ENCODE measurements around the gene SPECC1.
"Not testable (repeated sequence)": the region's sequence is repeated elsewhere in the genome, so short reads cannot be mapped to it uniquely, and the experiment has no call there.

The SPECC1 gene

DNA sequence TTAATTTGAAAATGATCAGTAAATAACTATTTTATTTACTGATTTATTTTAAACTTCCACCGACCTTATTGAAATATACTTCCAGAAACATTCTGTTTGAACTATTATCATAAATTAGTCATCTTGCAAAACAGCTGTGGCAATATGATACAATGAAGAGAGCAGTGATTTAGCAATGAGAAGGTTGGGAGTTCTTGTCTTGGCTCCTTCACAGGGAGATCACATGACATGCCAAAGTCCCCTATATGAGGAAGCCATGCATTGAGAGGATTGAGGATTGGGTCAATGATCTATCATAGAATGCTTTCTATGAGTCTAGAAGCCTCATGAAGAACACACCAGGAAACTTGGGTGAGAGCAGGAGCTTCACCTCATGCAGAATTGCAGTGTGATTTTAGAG is 235.5 kb downstream of the SPECC1 start:
- no peak for DNase-seq

DNA sequence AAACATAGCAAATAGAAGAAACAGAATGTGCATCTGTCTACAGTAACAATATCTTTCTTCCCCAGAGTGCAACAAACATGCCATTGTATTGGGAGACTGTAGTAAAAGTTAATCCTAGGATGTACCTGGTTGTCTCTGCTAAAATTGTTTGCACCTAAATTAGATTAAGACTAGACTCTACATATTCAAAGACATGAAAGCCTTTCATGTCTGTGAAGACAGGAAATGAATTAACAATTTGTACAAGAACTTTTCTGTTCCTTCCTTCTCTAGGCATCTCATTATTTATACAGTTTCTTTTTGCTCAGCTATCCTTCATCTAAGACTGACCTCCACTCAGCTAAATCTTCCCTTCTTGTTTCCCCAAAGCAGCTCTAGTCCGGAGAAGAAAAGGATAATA is 237.5 kb downstream of the SPECC1 start:
- no peak for DNase-seq

DNA sequence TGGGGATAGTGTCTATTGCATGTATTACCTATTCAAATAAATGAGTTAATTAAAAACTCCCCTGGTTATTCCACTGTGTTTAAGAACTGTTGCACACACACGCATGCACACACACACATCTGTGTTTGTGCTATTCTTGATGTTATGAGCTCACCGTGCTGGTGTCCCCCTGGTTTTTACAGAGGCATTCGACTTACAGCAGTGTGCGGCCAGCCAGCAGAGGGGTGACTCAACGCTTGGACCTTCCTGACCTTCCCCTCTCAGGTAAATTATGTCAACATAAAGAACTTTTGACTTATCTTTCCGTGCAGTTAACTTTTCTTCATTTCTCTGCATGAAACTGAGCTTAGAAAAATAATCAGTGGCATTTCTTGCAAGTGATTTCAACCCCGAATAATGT is 244.2 kb downstream of the SPECC1 start:
- no peak for DNase-seq

DNA sequence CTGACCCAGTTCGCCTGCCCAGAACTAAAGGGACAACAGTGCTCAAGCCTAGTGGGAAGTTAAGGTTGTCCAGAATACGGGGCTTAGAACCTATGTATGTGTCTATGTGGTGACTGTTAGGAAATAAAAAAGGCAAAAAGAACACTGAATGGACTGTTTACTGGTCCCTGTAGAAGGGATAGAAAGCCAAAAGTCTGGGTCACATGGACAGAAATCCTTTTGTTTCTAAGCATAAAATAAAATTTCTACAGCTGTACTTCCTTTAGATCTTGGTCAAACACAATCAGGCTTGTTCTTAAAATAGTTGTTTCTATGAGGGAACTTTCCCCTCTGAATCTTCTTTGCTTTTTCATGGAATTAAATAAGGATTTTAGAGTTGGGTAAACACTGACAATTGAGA is 245.4 kb downstream of the SPECC1 start:
- no peak for DNase-seq

DNA sequence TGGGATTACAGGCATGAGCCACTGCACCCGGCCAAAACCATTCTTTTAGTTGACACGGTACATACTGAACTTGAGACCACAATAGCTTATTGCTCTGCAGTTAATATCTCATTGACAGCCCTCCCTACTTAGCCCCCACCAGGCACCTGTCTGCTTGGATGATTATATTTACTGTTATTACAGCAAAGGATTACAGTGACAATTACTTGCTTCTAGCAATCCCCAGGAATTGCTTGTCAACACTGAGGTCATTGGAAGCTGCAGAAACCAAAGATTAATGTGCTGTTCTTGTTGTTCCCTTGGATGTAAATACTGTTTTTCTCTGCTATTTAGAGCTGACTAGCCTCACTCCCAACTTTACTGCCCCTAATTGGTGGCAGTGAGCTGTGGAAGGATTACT is 247.0 kb downstream of the SPECC1 start:
- DNase-seq: no peak

DNA sequence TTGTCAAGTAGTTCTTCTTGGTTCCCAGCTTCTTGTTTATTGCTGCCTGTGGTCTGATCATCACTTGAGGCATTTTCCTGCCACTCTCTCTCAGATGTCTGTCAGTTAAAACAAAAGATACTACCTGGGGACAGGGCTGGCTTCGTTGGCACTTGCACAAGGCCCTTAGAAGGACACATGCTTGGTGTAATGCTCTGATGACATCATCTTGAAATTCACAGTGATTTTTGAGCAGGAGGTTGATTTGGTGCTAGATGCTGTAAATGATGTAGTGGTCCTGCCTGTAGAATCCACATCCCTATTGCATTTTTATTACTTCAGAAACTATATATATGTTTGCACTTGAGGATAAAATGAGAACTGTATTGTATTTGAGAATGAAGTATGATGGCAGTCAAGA is 247.8 kb downstream of the SPECC1 start:
- no peak for DNase-seq

DNA sequence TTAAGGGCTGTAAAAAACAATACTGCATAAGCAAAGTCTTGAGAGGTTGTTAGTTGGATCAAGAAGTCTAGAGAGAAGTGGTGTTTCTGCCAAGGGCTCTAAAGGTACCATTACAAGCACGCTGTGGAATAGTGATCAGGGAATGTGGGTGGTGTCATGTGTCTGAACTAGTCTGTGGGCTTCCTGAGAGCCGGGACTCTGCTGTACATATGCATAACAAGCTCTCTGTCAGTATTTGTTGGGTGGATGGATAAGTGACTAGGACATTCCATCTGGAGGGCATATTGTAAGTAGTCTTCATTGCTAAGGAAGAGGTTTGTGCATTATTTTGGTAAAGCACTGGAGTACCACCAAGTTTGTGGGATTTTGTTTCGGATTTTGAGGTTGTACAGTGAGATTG is 248.6 kb downstream of the SPECC1 start:
- no peak for DNase-seq

DNA sequence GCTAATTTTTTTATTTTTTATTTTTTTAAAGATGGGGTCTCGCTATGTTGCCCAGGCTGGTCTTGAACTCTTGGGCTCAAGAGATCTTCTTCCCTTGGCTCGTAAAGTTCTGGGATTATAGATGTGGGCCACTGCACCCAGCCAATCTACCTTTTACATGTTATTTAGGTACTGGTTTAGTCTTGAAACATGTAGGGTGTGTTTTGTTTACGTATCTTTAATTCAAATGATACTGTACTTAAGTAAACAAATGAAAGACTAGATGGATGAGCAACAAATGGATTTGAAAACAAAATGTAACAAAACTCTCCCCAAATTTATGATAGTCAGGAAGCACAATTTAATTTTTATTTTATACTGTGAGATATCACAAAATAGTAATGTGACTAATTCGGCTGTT is 250.5 kb downstream of the SPECC1 start:
- no peak for DNase-seq

DNA sequence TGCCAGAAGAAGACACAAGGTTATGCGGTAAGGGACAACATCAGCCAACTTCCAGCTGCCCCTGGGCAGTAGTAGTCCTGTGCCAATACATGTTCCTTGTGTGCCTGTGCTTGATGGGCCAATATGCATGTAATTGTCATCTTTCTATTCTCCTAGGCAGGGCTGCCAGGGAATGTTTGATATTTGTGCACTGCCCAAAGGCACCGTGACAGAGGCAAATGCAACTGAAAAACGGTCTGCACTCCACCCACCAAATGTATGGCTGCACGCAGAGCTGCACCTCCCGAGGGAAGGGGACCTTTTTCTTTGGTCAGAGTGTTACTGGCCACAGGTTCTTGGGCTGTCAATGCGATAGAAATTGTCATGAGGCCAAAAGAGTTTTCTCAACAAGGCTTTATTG is 251.1 kb downstream of the SPECC1 start:
- no peak for DNase-seq

DNA sequence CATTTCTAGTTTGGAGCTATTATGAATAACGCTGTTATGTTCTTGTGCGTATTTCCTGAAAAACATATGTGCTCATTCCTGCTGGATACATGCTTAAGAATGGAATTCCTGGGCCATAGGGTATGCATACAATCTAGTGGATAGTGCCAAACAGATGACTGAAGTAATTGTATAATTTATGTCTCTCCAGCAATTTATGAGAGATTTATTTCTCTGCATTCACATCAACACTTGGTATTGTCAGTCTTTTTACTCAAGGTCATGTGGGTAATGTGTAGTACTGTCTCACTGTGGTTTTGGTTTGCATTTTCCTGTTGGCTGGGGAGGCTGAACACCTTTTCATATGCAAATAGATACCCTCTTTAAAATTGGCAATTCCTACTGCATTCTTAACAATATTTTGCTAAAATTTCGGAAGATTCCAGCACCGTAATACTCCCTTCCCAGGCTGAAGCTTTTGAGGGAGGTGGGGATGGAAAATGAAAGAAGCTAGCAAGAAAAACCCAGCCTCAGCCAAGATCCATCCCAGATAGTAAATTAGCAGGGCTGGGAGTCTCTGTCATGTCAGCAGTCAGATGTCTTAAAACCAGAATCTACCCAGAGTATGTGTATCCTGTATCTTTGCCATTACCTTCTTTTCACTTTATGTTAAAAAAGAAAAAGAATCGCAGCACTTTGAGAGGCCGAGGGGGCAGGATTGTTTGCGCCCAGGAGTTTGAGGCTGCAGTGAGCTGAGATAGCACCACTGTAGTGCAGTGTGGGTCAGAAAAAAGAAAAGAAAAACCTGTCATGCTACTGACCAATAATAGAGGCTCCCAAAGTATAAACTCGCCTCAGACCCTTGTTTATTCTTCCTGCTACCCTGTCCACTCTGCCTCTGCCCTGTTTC is 253.3 kb downstream of the SPECC1 start:
- DNase-seq: peak; percentile 32

DNA sequence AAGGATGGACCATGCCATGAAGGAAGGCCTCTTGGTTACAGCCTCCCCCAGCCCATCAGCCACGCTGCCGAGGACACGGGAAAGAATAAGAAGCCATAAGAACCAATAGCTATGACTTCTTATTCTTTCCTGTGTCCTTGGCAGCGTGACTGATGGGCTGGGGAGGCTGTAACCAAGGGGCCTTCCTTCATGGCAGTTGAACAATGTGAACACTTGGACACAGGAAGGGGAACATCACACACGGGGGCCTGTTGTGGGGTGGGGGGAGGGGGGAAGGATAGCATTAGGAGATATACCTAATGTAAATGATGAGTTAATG is 253.9 kb downstream of the SPECC1 start:
- DNase-seq: not testable (repeated sequence)

DNA sequence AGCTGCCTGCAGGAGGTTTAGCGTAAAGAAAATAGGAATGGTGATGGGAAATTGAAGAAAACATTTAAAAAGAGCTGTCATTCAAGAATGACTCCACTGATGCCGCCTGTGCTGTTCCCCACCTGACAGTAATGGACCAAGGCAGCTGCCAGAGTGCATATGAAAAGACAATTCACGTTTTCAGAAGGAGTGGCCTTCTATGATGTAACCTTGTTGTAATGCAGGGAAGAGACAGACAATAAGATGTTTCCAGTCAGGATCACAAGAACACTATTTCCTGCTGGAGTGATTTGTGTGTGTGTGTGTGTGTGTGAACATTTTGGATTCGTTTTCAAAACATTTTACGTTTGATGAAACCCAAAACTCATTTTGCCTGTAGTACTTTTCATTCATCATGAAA is 254.4 kb downstream of the SPECC1 start:
- no peak for DNase-seq

DNA sequence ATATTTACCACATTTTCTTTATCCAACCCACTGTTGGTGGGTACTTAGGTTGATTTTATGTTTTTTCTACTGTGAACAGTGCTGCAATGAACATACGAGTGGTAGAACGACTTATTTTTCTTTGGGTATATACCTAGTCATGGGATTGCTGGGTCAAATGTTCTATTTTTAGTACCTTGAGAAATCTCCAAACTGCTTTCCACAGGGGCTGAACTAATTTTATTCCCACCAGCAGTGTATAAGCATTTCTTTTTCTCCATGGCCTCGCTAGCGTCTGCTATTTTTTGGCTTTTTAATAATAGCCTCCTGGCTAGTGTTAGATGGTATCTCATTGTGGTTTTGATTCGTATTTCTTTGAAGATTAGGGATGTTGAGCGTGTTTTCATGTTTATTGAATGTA is 255.8 kb downstream of the SPECC1 start:
- DNase-seq: no peak

DNA sequence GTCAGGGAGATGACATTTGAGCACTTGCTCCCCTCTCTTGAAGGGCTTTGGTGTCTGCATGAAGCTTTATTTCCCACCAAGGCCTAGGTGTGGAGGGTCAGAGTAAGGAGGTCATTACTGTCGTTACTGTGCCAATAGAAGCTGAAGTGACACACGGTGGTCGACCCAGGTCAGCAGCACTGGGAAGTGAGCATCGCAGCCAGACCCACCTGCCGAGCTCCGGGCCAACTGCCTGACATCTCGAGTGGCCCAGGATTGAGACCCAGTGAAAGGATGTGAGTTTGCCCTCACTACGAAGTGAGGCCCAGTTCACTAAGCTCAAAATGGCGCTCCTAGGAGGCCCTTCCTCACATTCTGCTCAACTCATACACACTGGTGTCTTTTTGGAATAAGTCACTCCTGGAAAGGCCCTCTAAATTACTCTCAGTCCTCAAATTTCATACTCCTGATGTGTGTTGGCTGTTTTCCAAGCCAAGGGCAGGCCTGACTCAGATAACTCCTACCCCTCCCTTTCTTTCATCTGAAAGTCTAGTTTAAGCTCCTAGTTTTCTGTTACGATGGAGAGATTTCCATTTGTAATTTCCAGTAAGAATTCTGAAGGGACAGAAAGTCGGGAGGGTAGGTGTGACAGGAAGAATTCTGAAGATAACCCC is 257.8 kb downstream of the SPECC1 start:
- DNase-seq: peak; percentile 24

DNA sequence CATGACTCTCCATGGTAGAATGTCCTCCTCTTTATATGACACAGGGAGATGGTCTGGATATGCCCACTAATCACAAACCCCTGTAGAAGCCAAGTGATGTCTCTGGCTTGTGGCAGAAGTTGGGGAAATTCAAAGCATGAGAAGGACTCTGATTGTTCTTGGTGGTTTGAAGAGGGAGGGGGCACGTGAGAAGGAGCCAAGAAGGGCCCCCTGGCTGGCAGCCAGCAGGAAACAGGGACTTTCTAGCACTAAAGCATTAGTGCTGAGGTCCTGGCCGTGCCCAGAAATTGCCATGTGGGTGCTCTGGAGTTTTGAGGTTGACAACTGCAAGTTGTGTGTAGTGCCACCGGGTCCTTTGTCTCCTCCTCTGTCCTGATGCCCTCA is 258.3 kb downstream of the SPECC1 start:
- peak; percentile 75 for DNase-seq

DNA sequence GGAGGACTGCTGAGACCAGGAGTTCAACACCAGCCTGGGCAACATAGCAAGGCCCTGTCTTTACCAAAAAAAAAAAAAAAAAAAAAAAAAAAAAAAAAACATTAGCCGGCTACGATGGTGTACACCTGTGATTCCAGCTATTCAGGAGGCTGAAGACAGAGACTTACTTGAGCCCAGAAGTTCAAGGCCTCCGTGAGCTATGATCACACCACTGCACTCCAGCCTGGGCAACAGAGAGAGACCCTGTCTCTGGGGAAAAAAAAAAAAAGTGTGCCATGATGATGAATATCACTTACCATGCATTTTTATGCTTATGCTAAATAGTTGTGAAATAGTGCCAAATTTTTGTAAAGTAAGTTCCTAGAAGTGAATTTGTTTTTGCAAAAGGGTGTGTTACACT is 261.2 kb downstream of the SPECC1 start:
- DNase-seq: no peak

DNA sequence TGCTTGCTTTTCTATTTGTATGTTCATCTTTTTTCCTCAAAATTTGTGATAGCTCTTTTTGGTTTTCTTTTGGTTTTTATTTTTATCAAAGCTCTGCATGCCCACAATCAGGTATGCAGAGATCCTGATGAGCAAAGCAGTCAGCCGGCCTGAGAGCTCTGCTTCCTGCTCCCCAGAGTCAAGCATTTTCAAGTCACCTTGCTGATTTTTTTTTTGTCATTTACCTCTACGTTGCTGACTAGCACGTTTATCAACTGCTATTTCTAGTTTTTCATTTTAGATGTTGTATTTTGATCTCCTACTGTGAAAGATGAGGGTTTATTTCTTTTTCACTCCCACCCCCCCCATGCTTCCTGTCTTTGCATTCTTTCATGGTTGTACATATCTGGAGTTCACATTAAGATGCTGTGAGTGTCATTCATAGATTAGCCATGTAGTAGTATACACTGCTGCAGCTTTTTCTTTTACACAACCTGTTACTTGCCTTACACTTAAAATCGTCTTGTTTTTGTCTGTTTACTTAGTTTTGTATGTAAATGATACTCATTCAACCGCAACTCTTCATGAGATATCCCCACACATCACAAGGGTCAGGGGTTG is 262.0 kb downstream of the SPECC1 start:
- DNase-seq: peak; percentile 59

DNA sequence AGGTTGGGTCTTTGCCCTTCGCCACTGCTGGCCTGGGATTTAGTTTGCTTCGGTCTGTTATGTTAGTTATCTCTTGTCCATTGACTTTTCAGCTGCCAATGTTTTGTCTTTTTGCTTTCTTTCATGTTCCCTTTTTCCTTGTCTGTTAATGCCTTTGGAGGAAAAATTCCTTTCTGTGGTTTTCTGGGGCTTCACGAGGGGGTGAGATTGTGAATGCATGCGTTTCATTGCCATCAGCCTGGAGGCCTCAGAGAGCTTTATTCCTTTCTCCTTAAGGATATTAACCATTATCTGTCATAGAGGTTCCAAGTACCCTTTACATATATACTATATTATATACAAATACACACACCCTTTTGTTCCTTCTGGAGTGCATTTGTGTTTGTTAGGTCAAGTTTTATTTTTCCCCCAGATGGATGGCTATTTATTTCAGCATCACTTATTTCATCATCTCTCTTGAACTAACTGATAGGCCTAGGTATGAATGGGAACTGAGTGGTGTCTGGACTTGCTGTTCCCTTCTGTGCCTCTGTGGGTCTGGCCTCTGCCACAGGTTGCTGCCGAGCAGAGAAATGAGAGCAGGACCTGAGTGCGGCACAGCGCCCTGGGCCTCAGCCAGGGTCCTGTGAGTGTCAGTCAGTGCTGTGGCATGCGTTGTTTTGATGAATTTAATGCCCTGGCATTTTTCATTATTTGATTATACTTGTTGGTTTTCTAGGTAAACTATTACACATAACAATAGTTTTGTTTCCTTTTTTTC is 264.8 kb downstream of the SPECC1 start:
- DNase-seq: peak; percentile 27

DNA sequence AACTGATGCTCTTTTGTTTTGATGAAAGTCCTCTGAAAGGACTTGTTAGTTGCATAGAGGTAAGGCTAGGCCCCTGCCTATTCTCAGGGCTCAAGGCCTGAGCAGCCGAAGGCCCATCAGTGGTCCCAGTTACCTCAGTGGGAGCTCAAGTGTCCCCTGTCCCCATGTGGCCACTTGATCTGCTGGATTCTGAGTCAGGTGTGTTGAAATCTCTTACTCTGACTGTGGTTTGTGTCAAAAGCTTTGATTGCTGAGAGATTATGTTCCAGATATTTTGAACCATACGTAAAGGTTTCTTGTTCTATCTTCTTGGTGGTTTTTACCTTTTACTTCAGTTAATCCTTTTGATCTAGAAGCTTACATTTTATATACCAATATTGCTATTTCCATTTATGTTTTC is 266.5 kb downstream of the SPECC1 start:
- no peak for DNase-seq

DNA sequence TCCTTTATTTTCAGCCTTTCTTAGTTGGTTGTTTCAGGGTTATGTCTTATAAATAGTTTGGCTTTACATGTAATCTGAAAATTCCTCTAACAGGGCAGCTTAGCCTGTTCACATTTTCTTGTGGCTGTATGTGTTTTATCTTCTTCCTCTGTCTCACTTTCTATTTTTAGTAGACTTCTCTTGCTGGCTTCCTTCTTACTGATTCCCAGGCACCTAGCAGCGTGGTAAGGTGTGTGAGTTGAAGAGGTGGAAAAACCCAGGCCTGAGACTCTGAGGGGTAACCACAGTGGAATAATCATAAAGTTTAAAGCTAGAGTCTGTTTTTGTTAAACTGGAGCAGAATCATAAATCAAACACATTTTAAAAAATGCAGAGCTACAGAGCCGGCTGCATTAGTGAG is 267.3 kb downstream of the SPECC1 start:
- no peak for DNase-seq

DNA sequence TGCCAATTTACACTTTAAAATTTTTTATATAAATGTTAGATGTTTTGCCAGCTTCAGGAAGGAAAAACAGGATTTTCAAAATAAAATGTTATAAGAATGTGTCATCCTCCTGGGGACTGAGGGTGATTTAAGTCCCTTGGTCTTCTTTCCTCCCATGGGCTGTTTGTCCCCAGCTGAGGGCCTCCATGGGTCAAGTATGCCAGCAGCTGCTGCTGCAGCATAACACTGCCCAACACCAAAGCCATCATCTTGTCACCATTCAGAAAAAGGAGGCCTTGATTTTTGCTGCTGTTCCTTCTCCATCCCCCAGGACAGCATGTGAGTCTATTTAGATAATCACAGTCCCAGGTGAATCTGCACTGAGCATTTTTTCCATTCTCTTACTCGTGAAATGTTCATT is 269.6 kb downstream of the SPECC1 start:
- DNase-seq: no peak

DNA sequence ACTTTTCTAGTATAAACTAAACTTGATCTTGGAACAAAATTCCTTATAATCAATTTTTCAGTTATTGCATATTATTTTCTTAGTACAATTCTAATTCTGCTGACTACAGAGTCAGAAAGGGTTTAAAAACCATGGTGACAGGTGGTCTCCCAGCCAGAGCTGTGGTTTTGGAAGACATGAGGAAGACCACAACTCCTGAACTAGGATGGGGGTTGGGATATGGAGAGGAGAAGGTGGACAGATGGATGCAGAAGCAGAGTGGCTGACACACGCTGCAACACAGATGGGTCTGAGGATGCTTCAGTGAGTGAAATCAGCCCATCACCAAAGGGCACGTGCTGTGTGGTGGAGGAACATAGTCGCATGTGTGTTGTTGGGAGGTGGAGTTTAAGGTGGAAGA is 270.5 kb downstream of the SPECC1 start:
- DNase-seq: no peak

DNA sequence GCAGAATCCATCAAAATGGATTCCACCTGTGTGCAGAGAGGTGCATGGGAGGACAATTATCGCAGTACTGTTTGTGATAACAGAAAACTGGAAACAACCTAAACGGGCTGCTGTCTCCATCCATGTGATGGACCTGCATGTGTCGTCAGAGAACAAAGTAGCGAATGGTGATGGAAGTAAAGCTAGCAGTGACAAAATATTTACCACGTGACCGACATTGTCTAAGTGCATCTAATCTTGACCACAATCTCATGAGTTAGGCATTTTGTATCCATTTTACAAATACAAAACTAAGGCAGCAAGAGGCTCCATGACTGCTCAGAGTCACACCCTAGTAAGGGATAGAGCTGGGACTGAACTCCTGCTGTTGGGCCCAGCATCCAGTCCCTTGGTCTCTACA is 270.9 kb downstream of the SPECC1 start:
- no peak for DNase-seq

DNA sequence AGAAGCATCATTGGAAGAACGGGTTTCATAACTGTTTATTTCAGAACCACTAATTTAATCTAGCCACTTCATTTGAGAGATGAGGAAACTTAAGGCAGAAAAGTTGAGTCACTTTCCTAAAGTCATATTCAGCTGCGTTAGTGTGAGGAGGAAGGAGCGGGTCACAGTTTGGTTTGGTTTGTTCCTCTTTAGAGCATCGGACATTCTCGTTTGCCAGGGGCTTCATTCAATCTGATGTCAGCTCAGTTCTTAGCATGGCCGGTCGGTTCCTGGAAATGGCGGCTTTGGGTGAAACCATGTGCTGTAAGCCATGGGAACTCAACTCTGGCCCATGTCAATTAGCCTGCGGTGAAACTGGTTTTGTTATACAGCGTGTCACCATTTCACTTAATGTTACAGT is 271.7 kb downstream of the SPECC1 start:
- no peak for DNase-seq

Measured in CD4-positive, alpha-beta T cell treated with Interleukin-17A for 4 hours (primary cell).